ENCODE results near the gene PCDHA9.
"Not testable (repeated sequence)": the region's sequence is repeated elsewhere in the genome, so short reads cannot be mapped to it uniquely, and the experiment has no call there.

The PCDHA9 gene

GRCh38 chr5:140876541-140877261 is 28.5 kb downstream of the PCDHA9 start:
- DNase-seq (ENCODE audit: low spot score), result not testable (repeated sequence)

DNA sequence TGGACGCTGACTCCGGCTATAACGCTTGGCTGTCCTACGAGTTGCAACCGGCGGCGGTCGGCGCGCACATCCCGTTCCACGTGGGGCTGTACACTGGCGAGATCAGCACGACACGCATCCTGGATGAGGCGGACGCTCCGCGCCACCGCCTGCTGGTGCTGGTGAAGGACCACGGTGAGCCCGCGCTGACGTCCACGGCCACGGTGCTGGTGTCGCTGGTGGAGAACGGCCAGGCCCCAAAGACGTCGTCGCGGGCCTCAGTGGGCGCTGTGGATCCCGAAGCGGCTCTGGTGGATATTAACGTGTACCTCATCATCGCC is 29.0 kb downstream of the PCDHA9 start:
- DNase-seq (ENCODE audit: low spot score), result no peak

DNA sequence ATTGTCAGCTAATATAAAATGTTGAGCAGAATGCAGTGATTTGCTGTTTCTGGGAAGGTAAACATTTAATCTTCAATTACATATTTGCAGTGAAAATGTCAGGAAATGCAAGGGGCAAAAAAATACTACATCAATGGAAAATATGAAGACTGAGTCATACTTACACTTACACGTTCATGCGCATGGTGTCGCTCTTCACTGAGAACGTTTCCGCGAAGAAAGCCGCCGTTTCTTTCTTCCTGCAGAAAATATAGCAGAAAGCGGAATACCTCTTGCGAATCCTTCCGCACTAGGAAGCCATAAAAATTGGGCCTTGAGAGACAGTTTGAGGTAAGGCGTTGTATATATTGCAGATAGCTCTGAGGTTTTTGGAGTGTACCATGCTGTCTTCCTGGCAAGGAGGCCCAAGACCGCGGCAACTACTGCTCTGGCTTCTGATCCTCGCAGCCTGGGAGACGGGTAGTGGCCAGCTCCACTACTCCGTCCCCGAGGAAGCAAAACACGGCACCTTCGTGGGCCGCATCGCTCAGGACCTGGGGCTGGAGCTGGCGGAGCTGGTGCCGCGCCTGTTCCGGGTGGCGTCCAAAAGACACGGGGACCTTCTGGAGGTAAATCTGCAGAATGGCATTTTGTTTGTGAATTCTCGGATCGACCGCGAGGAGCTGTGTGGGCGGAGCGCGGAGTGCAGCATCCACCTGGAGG is 33.9 kb downstream of the PCDHA9 start, which contains the start of gene PCDHA13:
Gene PCDHA13, plus strand, starts transcription at position 236 of the 702 bp plus-strand sequence. Its CDS starts 145 bp downstream, at position 381.
- DNase-seq (ENCODE audit: low spot score), result peak; percentile 37

GRCh38 chr5:140882591-140882899 is 34.4 kb downstream of the PCDHA9 start:
- DNase-seq (ENCODE audit: low spot score), result peak; percentile 25

DNA sequence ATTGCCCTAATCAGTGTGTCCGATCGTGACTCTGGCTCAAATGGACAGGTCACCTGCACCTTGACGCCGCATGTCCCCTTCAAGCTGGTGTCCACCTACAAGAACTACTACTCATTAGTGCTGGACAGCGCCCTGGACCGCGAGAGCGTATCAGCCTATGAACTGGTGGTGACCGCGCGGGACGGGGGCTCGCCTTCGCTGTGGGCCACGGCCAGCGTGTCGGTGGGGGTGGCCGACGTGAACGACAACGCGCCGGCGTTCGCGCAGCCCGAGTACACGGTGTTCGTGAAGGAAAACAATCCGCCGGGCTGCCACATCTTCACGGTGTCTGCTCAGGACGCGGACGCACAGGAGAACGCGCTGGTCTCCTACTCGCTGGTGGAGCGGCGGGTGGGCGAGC is 35.2 kb downstream of the PCDHA9 start:
- no peak for DNase-seq (ENCODE audit: low spot score)

DNA sequence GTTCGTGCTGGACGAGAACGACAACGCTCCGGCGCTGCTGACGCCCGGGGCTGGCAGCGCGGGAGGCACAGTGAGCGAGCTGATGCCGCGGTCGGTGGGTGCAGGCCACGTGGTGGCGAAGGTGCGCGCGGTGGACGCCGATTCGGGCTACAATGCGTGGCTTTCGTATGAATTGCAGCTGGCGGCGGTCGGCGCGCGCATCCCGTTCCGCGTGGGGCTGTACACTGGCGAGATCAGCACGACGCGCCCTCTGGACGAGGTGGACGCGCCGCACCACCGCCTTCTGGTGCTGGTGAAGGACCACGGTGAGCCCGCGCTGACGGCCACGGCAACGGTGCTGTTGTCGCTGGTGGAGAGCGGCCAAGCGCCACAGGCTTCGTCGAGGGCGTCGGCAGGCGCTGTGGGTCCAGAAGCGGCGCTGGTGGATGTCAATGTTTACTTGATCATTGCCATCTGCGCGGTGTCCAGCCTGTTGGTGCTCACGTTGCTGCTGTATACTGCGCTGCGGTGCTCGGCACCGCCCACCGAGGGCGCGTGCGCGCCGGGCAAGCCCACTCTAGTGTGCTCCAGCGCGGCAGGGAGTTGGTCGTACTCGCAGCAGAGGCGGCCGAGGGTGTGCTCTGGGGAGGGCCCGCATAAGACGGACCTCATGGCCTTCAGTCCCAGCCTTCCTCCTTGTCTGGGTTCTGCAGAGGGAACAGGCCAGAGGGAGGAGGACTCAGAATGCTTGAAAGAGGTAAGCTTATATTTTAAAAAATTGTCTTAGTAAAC is 35.9 kb downstream of the PCDHA9 start:
- no peak for DNase-seq (ENCODE audit: low spot score)
